ENCODE measurements around the gene FEM1C. TPM values are rescaled to one million over a fixed set of nuclear protein-coding genes. Genes with fewer than 3 reads are reported as not detected.

FEM1C gene
- total and polyA plus RNA-seq, 10 of the 15 experiments (the other 5 are each of a cell fraction or from before 2014, with no cell fraction given): 1.9 to 15.6 (median 8.0) TPM

DNA sequence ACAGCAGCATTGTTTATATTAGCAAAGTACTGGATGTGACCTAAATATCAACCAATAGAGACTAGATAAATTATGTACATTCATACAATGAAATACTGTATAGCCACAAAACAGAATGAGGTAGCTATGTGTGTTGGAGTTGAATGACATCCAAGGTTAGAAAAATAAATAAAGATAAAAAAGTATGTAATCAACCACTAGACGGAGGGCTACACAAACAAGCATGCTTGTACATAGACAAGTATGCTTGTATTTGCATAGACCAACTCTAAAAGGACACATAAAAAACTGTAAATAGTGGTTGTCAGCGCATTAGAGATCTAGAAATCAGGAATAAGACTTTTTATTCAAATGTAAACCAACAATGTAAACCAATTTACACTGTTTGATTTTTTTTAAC lies 3.0 kb downstream of the FEM1C start:
- H3K36me3 ChIP-seq (ENCODE audit: control insufficient read depth in 2 of 2, insufficient read depth in 2 of 2, low read length in 1 of 2): peaks cover 0 to 11% of the 10 kb centered on the region in 2 experiments; a peak in 2 of 4 replicates
- peaks cover 5% of the 10 kb centered on the region for H3K9me3 ChIP-seq (replicated peaks; ENCODE audit: control insufficient read depth, insufficient read depth, low read length)
- no peak overlapping the region; the same call in none of the 2 replicates for H3K27ac ChIP-seq (ENCODE audit: control insufficient read depth, insufficient read depth)
- no peak for FAIRE-seq
- WGBS (ENCODE audit: insufficient coverage, insufficient replicate concordance, low lambda C conversion rate, missing lambda C conversion rate): 0% methylated on average over 2 of the region's 2 CpGs
- RAD21 ChIA-PET (ENCODE audit: unreplicated experiment): interaction anchor here (0.8 to 6.2 kb wide), 6 partner anchors 10 to 232 kb away, joined by 3 to 43 read pairs (median 10); no protein-coding TSS in a partner anchor
- TF ChIP-seq, protein P1, sequence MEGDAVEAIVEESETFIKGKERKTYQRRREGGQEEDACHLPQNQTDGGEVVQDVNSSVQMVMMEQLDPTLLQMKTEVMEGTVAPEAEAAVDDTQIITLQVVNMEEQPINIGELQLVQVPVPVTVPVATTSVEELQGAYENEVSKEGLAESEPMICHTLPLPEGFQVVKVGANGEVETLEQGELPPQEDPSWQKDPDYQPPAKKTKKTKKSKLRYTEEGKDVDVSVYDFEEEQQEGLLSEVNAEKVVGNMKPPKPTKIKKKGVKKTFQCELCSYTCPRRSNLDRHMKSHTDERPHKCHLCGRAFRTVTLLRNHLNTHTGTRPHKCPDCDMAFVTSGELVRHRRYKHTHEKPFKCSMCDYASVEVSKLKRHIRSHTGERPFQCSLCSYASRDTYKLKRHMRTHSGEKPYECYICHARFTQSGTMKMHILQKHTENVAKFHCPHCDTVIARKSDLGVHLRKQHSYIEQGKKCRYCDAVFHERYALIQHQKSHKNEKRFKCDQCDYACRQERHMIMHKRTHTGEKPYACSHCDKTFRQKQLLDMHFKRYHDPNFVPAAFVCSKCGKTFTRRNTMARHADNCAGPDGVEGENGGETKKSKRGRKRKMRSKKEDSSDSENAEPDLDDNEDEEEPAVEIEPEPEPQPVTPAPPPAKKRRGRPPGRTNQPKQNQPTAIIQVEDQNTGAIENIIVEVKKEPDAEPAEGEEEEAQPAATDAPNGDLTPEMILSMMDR (IDR thresholded peaks at IDR 0.05 in 2 of 3, conservative IDR thresholded peaks at IDR 0.05 in 1 of 3; ENCODE audit: control insufficient read depth in 2 of 3, extremely low read depth in 1 of 3, insufficient read depth in 1 of 3, low read depth in 3 of 3, low read length in 3 of 3): 0 out of 6 replicates have a peak, but pooled peaks of 1 of the 3 experiments have one; percentile 11
- no peak for TF ChIP-seq ZBED1 (IDR thresholded peaks at IDR 0.05; ENCODE audit: borderline replicate concordance)
- H3K4me3 ChIP-seq: peak overlapping the region; percentile 81
- no peak for DNase-seq (ENCODE audit: low read depth, low spot score)
- H3K79me2 ChIP-seq (ENCODE audit: control insufficient read depth, insufficient read depth, low read length): peaks cover 79% of the 10 kb centered on the region
- SMC1A ChIA-PET (ENCODE audit: uncharacterized antibody, unreplicated experiment): interaction anchor here (1.1 to 13.9 kb wide), 9 partner anchors 10 to 232 kb away, joined by 3 to 166 read pairs (median 17); partner anchors contain the start of gene TMED7
- no peaks in the 10 kb centered on the region; the same call in 1 of the 2 replicates for H4K20me1 ChIP-seq (ENCODE audit: control insufficient read depth, insufficient read depth)
- peak overlapping the region; percentile 89; the same call in 1 of the 2 replicates for H3K9ac ChIP-seq (ENCODE audit: control insufficient read depth, insufficient read depth, low read length)
- peak overlapping the region; percentile 98 for H3K4me2 ChIP-seq (ENCODE audit: control insufficient read depth, insufficient read depth)
- BruUV-seq (replicated peaks): no TSS peak
- no peaks in the 10 kb centered on the region for H3K27me3 ChIP-seq (replicated peaks in 1 of 2; ENCODE audit: control insufficient read depth in 2 of 2, insufficient read depth in 2 of 2, low read length in 1 of 2)
- peaks cover 4% of the 10 kb centered on the region for H3K4me1 ChIP-seq (ENCODE audit: control insufficient read depth, insufficient read depth, low read length)
- ATAC-seq: no peak
- intact Hi-C loops (cut with micrococcal nuclease; ENCODE audit: unreplicated experiment) (loop anchor here (2.0 to 10.0 kb wide), 4 partner anchors 81 to 1107 kb away; no protein-coding TSS in a partner anchor), in situ Hi-C loops (cut with MboI) (no loop called here)
- CTCF ChIA-PET: interaction anchor here (1.2 to 7.3 kb wide), 5 partner anchors 19 to 301 kb away, joined by 4 to 58 read pairs (median 4); no protein-coding TSS in a partner anchor
- POLR2A ChIA-PET: interaction anchor here (3.3 kb wide), 1 partner anchor 83 kb away, joined by 8 read pairs; no protein-coding TSS in a partner anchor
- no peak overlapping the region for H2AFZ ChIP-seq (ENCODE audit: control insufficient read depth, low read depth, low read length)

Data from GM12878 (cell line).